Spleen (tissue), 7 donors: ENCODE measurements around the gene ZMIZ2.
A peak's percentile ranks its signal among the peaks of the same experiment; 100 is the strongest.

ENCODE experiments used
- CTCF ChIP-seq, 11 experiments: fragments of 200-600 bp in 7 of 11; fragments of 450-650 bp in 4 of 11; sonication (generic) in 4 of 11; IDR thresholded peaks in 8 of 11; conservative IDR thresholded peaks in 3 of 11; 1 replicate in 7 of 11; 2 replicates in 4 of 11; pipeline versions ENCODE4 v1.4.0 to v1.8.0; 2016 to 2021; ENCODE audit warnings: antibody characterized with exemption in 11 of 11, inconsistent platforms in 4 of 11, mild to moderate bottlenecking in 1 of 11
- POLR2A ChIP-seq, 3 donors: fragments of 450-650 bp; IDR thresholded peaks; one replicate each; pipeline ENCODE4 v1.5.1; 2017; ENCODE audit warnings: antibody characterized with exemption in 3 of 3, mild to moderate bottlenecking in 1 of 3
- POLR2AphosphoS5 ChIP-seq, 3 donors: sonication (generic); formaldehyde crosslinking; IDR thresholded peaks; one replicate each; pipeline ENCODE4 v1.5.1; 2017; ENCODE audit warnings: antibody characterized with exemption in 3 of 3
- donor health status: DM: no; HTN: no; CAD: no; lungs with moderate emphysema.
- donor health status: DM: no; HTN: no; CAD: no.
- donor health status: DM: no; HTN: no; CAD: no.

DNA sequence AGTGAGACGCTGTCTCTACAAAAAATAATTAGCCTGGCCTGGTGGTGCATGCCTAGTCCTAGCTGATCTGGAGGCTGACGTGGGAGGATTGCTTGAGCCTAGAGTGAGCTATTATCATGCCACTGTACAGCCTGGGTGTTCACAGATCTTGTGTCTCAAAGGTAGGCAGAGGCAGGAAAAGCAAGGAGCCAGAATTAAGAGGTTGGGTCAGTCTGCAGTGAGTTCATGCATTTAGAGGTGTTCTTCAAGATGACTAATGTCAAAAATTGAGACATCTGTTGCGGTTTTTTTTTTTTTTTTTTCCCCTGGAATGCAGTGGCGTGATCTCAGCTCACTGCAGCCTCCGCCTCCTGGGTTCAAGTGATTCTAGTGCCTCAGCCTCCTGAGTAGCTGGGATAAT is 53.2 kb downstream of the ZMIZ2 start:
- TF ChIP-seq POLR2A (IDR thresholded peaks at IDR 0.05) = no peak
- TF ChIP-seq POLR2AphosphoS5 (IDR thresholded peaks at IDR 0.05) = peak in 1 of 3 donors; percentile 17
- no peak for TF ChIP-seq CTCF (IDR thresholded peaks at IDR 0.05 in 8 of 11, conservative IDR thresholded peaks at IDR 0.05 in 3 of 11)
